Lung (tissue), 12 donors: ENCODE measurements around the gene SLC25A46. TPM values are rescaled to one million over a fixed set of nuclear protein-coding genes. Genes with fewer than 3 reads are reported as not detected.
A peak's percentile ranks its signal among the peaks of the same experiment; 100 is the strongest.

ENCODE experiments used
- ATAC-seq: fragments of 200-7000 bp; cut with Tn5 transposase; one replicate; pipeline ENCODE4 v1.9.1; 2020; ENCODE audit warnings: moderate number of reproducible peaks; ENCODE audit not compliant: insufficient read depth, low FRiP score
- DNase-seq, 3 donors: peaks; one replicate each; pipeline ENCODE4 v3.0.0-alpha.2; 2013 to 2017
- H3K27ac ChIP-seq, 2 donors: one replicate each; pipeline ENCODE4 v1.5.1; 2013; ENCODE audit warnings: mild to moderate bottlenecking in 2 of 2, moderate library complexity in 2 of 2, control low read depth in 1 of 2, inconsistent platforms in 1 of 2, low read depth in 1 of 2, low read length in 1 of 2
- H3K27me3 ChIP-seq, 3 donors: one replicate each; pipeline ENCODE4 v1.5.1; 2013; ENCODE audit warnings: low read length in 2 of 3; ENCODE audit not compliant: control insufficient read depth in 3 of 3, insufficient read depth in 3 of 3
- H3K36me3 ChIP-seq, 4 donors: one replicate each; pipeline ENCODE4 v1.5.1; 2013; ENCODE audit warnings: low read length in 4 of 4, mild to moderate bottlenecking in 1 of 4, moderate library complexity in 1 of 4; ENCODE audit not compliant: control insufficient read depth in 4 of 4, insufficient read depth in 4 of 4
- H3K4me1 ChIP-seq, 5 donors: one replicate each; pipeline ENCODE4 v1.5.1; 2013; ENCODE audit warnings: low read length in 5 of 5, mild to moderate bottlenecking in 2 of 5, moderate library complexity in 1 of 5; ENCODE audit not compliant: control insufficient read depth in 5 of 5, insufficient read depth in 5 of 5
- H3K4me3 ChIP-seq: one replicate; pipeline ENCODE4 v1.5.1; 2013; ENCODE audit warnings: mild to moderate bottlenecking, control low read depth, moderate library complexity
- H3K9ac ChIP-seq, 2 donors: one replicate each; pipeline ENCODE4 v1.5.1; 2013; ENCODE audit warnings: low read length in 2 of 2, control low read depth in 1 of 2; ENCODE audit not compliant: insufficient read depth in 1 of 2
- H3K9me3 ChIP-seq, 4 donors: one replicate each; pipeline ENCODE4 v1.5.1; 2013; ENCODE audit warnings: low read length in 3 of 4, mild to moderate bottlenecking in 1 of 4, moderate library complexity in 1 of 4; ENCODE audit not compliant: control insufficient read depth in 4 of 4, insufficient read depth in 3 of 4
- WGBS, 2 donors: extraction: QIAGEN DNeasy Blood & Tissue Kit; methylation state at CpG; one replicate each; pipeline ENCODE4 v1.1.7; 2013; 5-methylcytosine and 5-hydroxymethylcytosine counted together
- polyA plus RNA-seq, 2 donors: library from polyadenylated mRNA; stranded (reverse); fragments of 200-250 nt; gene quantifications; one replicate each; pipeline ENCODE4 v1.2.1, GENCODE V29; 2013
- total RNA-seq, 2 donors: library from RNA; depleted of rRNA in 1 of 2; stranded (reverse); fragments of >200 nt in 1 of 2; gene quantifications; one replicate each; pipeline ENCODE4 v1.2.1, GENCODE V29; 2014 to 2021
- TF ChIP-seq, protein P1 (sequence below): IDR thresholded peaks from 2 replicates; pipeline ENCODE4 v1.5.1; 2012; ENCODE audit warnings: mild to moderate bottlenecking; ENCODE audit errors: control extremely low read depth, extremely low read depth
- donor health status: control.
- donor health status: control.
- donor health status: Bipolar disorder and iron deficiency.
- donor health status: healthy.
- donor health status: DM: yes; HTN: yes; CAD: no.

SLC25A46 gene
- total and polyA plus RNA-seq, 4 donors: 14.6 to 61.5 (median 32.7) TPM

DNA sequence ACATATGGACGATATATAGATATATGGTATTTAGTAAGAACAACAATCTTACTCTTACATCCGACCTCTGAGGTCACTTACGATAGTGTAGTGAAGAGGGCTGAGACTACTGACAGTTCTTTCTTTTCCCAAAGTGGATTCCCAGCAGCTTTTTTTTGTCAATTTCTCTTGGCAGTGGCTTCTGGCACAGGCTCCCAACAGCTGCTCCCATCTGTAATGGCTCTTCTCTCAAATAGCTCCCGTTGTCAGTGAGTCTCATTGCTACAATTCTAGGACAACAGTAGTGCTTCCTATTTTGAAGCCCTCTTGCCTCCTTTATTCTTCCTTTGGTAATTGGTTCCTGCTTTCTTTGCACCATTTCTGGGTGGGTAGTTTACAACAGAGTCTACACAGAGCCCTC, 68.4 kb downstream of the SLC25A46 start:
- peak; percentile 88 to 94 (median 93) for DNase-seq

DNA sequence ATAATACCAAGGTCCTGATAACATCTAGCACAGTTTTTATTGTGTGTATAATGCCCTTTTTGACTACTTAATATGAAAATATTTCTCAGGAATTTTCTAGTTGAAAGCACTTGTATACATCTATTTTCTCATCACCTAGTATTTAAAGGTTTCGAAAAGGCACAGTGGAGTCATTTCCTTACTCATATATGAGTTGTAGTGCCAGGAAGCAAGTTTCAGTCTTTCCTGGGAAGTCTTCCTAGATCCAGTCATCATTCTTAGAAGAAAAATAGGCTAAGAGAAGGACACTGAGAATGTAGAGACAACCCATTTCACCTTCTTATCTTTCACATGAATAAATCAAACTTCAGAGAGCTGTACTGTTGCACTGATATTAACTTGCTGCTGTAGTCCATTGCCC, 70.2 kb downstream of the SLC25A46 start:
- DNase-seq (no peak), ATAC-seq (no peak)
- Histone ChIP-seq H3K4me1 (peaks cover 0 to 24% (median 10%) of the 10 kb centered on the region in 5 donors), H3K36me3 (no peaks in the 10 kb centered on the region), H3K9me3 (peaks cover 0 to 1% (median 0%) of the 10 kb centered on the region in 4 donors), H3K4me3 (no peak overlapping the region), H3K27me3 (no peaks in the 10 kb centered on the region), H3K9ac (no peak overlapping the region), H3K27ac (no peak overlapping the region)
- TF ChIP-seq, protein P1, sequence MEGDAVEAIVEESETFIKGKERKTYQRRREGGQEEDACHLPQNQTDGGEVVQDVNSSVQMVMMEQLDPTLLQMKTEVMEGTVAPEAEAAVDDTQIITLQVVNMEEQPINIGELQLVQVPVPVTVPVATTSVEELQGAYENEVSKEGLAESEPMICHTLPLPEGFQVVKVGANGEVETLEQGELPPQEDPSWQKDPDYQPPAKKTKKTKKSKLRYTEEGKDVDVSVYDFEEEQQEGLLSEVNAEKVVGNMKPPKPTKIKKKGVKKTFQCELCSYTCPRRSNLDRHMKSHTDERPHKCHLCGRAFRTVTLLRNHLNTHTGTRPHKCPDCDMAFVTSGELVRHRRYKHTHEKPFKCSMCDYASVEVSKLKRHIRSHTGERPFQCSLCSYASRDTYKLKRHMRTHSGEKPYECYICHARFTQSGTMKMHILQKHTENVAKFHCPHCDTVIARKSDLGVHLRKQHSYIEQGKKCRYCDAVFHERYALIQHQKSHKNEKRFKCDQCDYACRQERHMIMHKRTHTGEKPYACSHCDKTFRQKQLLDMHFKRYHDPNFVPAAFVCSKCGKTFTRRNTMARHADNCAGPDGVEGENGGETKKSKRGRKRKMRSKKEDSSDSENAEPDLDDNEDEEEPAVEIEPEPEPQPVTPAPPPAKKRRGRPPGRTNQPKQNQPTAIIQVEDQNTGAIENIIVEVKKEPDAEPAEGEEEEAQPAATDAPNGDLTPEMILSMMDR: no peak
- WGBS, 2 donors: 76 to 83% methylated on average over 1 of the region's 1 CpG

More for the DNA sequence above, 68.4 kb downstream of the SLC25A46 start:
- TF ChIP-seq, protein P1: no peak
- peaks cover 0 to 24% (median 10%) of the 10 kb centered on the region in 5 donors for H3K4me1 ChIP-seq
- peaks cover 0 to 6% (median under 1%) of the 10 kb centered on the region in 4 donors for H3K9me3 ChIP-seq
- 66 to 78% methylated on average over 4 of the region's 4 CpGs for WGBS, 2 donors
- ATAC-seq: no peak
- no peak overlapping the region for H3K9ac ChIP-seq
- no peaks in the 10 kb centered on the region for H3K36me3 ChIP-seq
- H3K4me3 ChIP-seq: no peak overlapping the region
- H3K27ac ChIP-seq: no peak overlapping the region
- H3K27me3 ChIP-seq: no peaks in the 10 kb centered on the region

Other genes starting within 250 kb of the SLC25A46 start
- gene TMEM232, start 12.3 kb upstream of the SLC25A46 start, total RNA-seq: 10 to 100 TPM; 13.5 to 28.3 TPM
- 1 to 10 TPM; 3.4 to 5.0 TPM for gene TMEM232, start 12.3 kb upstream of the SLC25A46 start, polyA plus RNA-seq